ENCODE data around the gene LARP1. TPM values are rescaled to one million over a fixed set of nuclear protein-coding genes. Genes with fewer than 3 reads are reported as not detected.
"Not testable (repeated sequence)": the region's sequence is repeated elsewhere in the genome, so short reads cannot be mapped to it uniquely, and the experiment has no call there.

Gene LARP1
- total RNA-seq, 1 donor = 94.0 TPM

GRCh38 chr5:154819546-154819945 lies 64.4 kb downstream of the LARP1 start:
- DNase-seq (ENCODE audit: low read depth in 2 of 3, low spot score in 2 of 3) = no peak

GRCh38 chr5:154820383-154820782 lies 65.2 kb downstream of the LARP1 start:
- no peak for DNase-seq (ENCODE audit: low read depth in 2 of 3, low spot score in 2 of 3)

GRCh38 chr5:154822896-154823295 lies 67.7 kb downstream of the LARP1 start:
- DNase-seq (ENCODE audit: low read depth in 2 of 3, low spot score in 2 of 3) = not testable (repeated sequence)

- DNase-seq (ENCODE audit: low read depth in 2 of 3, low spot score in 2 of 3) = no peak
These were observed 68.4 kb downstream of the LARP1 start for GRCh38 chr5:154823605-154824004.

- DNase-seq (ENCODE audit: low read depth in 2 of 3, low spot score in 2 of 3) = no peak
These were observed 68.9 kb downstream of the LARP1 start for GRCh38 chr5:154824070-154824469.

GRCh38 chr5:154829181-154829588 lies 74.0 kb downstream of the LARP1 start:
- no peak for DNase-seq (ENCODE audit: low read depth in 2 of 3, low spot score in 2 of 3)

GRCh38 chr5:154829589-154830218 lies 74.5 kb downstream of the LARP1 start:
- no peak for DNase-seq (ENCODE audit: low read depth in 2 of 3, low spot score in 2 of 3)

- DNase-seq (ENCODE audit: low read depth in 2 of 3, low spot score in 2 of 3) = no peak
These were observed 75.0 kb downstream of the LARP1 start for GRCh38 chr5:154830219-154830595.

GRCh38 chr5:154830596-154830995 lies 75.4 kb downstream of the LARP1 start:
- no peak for DNase-seq (ENCODE audit: low read depth in 2 of 3, low spot score in 2 of 3)

GRCh38 chr5:154831451-154831850 lies 76.3 kb downstream of the LARP1 start:
- DNase-seq (ENCODE audit: low read depth in 2 of 3, low spot score in 2 of 3) = no peak

- not testable (repeated sequence) for DNase-seq (ENCODE audit: low read depth in 2 of 3, low spot score in 2 of 3)
These were observed 77.6 kb downstream of the LARP1 start for GRCh38 chr5:154832804-154833203.

GRCh38 chr5:154834053-154834452 lies 78.9 kb downstream of the LARP1 start:
- no peak for DNase-seq (ENCODE audit: low read depth in 2 of 3, low spot score in 2 of 3)

GRCh38 chr5:154835701-154836052 lies 80.5 kb downstream of the LARP1 start:
- DNase-seq (ENCODE audit: low read depth in 2 of 3, low spot score in 2 of 3) = not testable (repeated sequence)

GRCh38 chr5:154836225-154836624 lies 81.0 kb downstream of the LARP1 start:
- no peak for DNase-seq (ENCODE audit: low read depth in 2 of 3, low spot score in 2 of 3)

GRCh38 chr5:154837009-154837901 lies 82.1 kb downstream of the LARP1 start:
- DNase-seq (ENCODE audit: low read depth in 2 of 3, low spot score in 2 of 3) = no peak

GRCh38 chr5:154840435-154841272 lies 85.5 kb downstream of the LARP1 start:
- DNase-seq (ENCODE audit: low read depth in 2 of 3, low spot score in 2 of 3) = peak in 1 of 3 donors; percentile 27

GRCh38 chr5:154841273-154841661 lies 86.1 kb downstream of the LARP1 start:
- DNase-seq (ENCODE audit: low read depth in 2 of 3, low spot score in 2 of 3) = no peak

GRCh38 chr5:154842689-154843530 lies 87.7 kb downstream of the LARP1 start:
- no peak for DNase-seq (ENCODE audit: low read depth in 2 of 3, low spot score in 2 of 3)

- DNase-seq (ENCODE audit: low read depth in 2 of 3, low spot score in 2 of 3) = no peak
These were observed 89.6 kb downstream of the LARP1 start for GRCh38 chr5:154844809-154845208.

GRCh38 chr5:154849264-154849785 lies 94.1 kb downstream of the LARP1 start:
- no peak for DNase-seq (ENCODE audit: low read depth in 2 of 3, low spot score in 2 of 3)
